ENCODE data around the gene PHLDA2.
"Not testable (repeated sequence)": the region's sequence is repeated elsewhere in the genome, so short reads cannot be mapped to it uniquely, and the experiment has no call there.

PHLDA2 gene

GRCh38 chr11:2912498-2912897 lies 16.7 kb downstream of the PHLDA2 start:
- no peak for DNase-seq

DNA sequence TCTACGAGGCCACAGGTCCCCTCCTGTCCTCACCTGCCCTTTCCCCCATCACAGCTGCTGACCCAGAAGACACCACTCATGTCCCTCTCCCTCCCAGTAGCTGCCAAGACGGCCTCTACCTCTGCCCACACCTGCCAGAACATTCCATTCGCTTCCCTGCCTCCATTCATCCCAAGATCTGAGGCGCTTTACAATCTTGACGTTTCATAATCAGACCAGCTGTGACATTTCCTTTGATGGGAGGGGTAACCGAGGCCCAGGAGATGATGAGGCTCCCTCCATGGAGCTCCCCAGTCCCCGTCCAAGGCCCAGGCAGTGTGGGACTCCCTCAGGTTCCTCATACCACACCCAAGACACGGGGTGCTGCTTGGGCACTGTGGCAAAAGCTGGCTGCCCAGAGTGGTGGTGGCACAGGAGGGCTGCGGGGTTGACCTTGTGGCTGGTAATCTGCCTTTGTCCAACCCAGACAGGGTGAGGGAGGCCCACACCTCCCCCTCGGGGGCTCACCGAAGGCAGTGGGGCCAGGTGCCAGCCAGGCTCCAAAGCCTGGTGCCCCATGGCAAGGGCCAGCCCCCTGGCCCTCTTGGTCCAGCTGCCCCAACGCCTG lies 17.3 kb downstream of the PHLDA2 start:
- DNase-seq: no peak

DNA sequence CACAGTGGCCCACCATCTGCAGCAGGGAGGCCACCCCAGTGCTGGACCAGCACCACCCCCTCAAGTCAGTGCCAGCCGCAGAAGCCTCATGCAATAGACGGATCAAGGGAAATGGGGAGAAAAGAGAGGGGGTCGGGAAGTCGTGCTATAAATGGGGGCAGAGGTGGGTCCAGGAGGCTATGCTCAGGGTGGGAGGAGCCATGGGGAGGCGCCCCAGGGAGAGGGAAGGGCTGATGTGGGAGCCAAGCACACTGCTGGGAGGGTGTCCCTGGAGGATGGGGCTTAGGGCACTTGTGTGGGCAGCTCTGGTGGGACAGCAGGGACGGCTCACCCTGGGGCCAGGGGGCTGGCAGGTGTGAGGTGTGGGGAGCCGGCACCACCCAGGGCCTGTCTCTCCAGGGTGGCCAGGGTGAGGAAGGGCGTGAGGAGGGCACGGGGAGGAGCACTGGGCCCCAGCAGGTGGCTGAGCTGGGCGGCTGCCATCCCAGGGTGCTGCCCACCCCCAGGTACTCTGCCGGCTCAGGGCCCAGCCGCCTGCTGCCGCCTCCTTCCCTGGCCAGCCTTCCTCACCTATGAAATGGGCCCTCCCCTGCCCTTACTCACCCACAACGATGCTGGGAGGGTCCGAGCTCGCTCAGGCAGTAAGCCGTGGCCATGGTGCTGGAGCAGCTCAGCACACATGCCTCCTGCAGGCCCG lies 18.0 kb downstream of the PHLDA2 start:
- DNase-seq: no peak

DNA sequence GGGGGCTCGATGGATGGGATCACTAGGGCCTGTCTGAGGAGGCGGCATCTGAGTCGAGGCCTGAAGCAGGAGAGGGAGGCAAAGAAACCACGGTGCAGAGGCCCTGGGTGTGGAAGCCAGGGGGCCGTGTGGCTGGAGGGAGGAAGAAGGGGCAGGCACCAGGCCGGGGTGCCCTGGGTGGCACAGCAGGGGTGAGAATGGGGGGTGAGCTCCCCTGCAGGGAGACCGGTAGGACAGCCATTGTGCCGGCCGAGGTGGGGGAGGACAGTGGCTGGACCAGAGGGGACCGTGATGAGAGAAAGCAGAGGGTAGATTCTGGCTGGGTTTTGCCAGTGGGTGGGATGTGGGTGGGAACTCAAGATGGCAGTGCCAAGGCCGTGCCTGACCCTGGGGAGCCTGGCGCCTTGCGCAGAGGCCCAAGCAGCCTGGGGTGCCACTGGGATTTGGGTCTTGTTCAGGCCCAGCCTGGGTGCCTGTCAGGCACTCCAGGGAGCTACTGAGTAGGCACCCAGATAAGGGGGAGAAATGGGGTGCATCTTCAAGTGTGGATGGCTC lies 18.7 kb downstream of the PHLDA2 start:
- no peak for DNase-seq

- no peak for DNase-seq
These were observed 19.9 kb downstream of the PHLDA2 start for GRCh38 chr11:2909133-2909902.

DNA sequence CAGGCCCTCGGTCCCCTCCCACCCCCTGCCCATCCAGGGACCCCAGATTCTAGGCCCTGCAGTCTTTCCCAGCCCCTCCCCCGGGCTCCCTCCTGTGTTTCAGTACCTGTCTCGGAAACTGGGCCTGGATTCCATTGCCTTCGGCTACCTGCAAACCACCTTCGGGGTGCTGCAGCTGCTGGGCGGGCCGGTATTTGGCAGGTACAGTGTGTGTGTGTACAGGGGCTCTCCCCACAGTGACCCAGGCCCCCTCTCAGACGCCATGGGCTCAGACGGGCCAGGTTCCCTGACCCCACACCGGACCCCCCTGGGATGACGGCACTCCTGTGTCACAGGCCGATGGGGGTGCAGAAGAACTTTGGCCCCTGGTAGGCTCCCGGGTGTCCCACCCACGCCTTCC lies 21.1 kb downstream of the PHLDA2 start:
- DNase-seq: no peak

- DNase-seq: not testable (repeated sequence)
These were observed 23.9 kb downstream of the PHLDA2 start for GRCh38 chr11:2905299-2905698.

GRCh38 chr11:2904153-2905052 lies 24.8 kb downstream of the PHLDA2 start:
- DNase-seq: no peak

DNA sequence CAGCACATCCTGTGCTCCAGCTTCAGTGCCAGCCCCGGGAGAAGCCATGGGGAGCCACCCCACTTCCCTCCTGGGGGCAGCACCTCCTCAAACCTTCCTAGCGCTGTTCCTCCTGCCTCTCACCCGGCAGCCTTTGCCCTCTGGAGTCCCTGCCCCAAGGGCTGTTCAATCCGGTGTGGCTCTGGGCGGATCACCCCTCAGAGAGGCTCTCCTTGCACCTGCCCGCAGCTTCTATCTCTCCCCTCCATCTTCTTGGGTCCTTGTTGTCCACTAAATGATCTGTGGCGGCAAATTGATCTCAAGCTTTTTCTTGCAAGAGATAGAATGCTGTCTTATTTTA lies 25.6 kb downstream of the PHLDA2 start:
- DNase-seq: no peak

- no peak for DNase-seq
These were observed 26.2 kb downstream of the PHLDA2 start for GRCh38 chr11:2902784-2903671.

DNA sequence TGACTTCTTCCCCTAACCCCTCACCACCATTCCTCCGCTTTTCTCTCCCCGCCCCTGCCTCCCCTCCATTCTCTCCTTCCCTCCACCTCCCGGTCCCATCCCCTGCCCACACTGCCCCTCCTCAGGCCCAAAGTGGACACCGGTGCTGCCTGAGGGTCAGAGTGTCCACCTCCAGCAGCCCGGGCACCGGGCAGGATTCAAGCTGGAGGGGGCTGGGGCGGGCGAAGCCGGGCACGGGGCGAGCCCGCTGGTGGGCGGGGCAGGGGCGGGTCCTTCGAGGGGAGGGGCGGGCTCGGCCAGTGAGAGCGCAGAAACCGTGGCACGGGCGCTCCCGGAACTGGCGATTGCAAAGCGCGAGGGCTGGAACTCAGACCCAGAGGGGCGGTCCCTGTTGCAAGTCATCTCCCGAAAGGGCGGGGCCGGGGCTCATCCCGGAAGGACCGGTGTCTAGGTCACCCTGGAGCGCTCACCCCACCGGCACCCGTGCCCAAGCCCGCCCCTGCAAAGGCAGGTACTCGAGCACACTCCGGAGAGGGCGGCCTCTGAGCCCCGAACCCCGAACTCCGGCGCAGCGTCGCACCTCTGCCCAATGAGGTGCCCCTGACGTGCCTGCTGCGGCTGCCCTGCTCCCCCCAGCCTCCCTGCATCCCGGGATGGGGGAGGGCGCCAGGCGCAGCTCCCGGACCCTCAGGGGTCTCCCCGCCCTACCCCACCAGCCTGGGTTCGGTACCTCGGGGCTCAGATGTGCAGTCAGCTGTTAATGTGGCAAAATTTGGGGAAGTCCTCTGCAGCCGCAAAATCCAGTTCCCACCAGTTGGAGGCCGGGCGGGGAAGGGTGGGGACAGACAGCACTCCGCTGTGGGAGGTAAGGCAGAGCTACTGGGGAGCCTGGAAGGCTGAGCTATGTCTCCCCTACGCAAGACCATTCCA lies 27.1 kb downstream of the PHLDA2 start:
- DNase-seq: peak; percentile 95

- no peak for DNase-seq
These were observed 27.9 kb downstream of the PHLDA2 start for GRCh38 chr11:2901196-2901796.

GRCh38 chr11:2899080-2899783 lies 30.0 kb downstream of the PHLDA2 start:
- DNase-seq: no peak

DNA sequence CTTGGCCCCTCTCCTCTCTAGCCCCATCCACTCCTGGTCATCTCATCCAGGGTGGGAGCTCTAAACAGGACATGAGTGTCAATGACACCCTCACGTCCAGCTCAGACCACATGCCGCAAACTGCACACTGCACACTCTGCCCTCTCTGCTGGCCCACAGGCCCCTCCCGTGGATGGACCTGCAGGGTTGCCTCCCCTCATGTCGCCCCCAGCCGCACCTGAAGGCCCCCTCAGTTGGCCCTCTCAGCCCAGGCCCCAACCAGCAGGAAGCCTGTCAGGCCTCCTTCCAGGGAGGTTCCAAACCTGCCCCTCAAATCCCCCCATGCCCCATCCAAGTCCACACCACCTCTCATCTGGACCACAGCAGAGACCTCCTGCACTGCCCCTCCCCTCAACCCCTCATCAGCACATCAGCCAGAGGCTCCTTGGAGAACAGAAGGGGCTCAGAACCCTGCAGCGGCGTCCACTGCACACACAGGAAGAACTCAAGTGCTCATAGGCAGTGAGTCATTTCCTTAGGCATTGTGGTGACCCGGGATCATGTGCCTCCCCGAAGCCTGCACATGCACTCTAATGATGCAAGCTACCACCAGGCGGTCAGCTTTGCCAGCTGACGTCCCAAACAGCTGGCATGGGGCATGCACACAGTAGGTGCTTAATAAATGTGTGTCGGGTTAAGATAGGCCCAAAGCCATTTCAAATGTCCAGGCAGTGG lies 30.7 kb downstream of the PHLDA2 start:
- DNase-seq: peak; percentile 58

DNA sequence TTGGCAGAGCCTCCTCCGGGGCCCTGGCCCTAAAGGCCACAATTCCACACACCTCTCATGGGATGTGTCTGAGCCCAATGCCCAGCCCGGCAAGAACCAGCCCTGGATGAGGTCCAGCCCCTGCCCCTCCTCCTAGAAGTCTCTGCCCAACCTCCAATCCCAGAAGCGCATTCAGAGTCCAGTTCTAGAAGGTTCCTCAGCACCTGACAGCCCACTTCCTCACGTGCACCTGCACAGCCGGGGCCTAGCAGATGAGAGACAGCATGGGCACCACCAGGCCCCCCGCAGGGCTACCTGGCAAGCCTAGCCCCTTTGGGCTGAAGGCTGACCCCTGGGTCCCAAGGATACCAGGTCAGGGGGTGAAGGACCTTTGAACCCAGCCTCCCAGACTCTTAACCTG lies 32.2 kb downstream of the PHLDA2 start:
- DNase-seq: no peak

DNA sequence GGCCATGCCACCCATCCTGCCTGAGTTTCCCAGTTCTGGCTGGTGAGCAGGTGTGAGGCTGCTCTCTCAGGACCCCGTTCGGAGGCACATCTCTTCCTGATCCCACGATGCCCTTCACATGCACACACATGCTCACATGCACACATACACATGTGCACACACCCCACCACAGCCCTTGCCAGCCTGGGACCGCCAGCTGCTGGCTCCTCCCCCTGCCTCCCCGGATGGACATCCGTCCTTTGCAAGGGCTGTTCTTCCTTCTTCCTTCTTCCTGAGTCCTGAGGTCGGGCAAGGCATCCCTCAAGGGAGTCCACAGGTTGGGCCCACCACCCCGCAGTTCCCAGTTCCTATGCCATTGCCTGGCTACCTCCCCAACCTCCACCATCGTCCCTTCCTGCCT lies 33.2 kb downstream of the PHLDA2 start:
- no peak for DNase-seq

GRCh38 chr11:2893935-2894334 lies 35.3 kb downstream of the PHLDA2 start:
- no peak for DNase-seq

- DNase-seq: peak; percentile 52
These were observed 36.2 kb downstream of the PHLDA2 start for GRCh38 chr11:2892967-2893528.
